Urothelium cell line (cell line): ENCODE data around the gene SDR42E2.
A peak's percentile ranks its signal among the peaks of the same experiment; 100 is the strongest.
"Not testable (repeated sequence)": the region's sequence is repeated elsewhere in the genome, so short reads cannot be mapped to it uniquely, and the experiment has no call there.

Source experiments
- DNase-seq: peaks from one replicate; pipeline ENCODE4 v3.0.0; 2011; ENCODE audit warnings: low spot score, mixed read lengths
- FAIRE-seq: peaks from 2 replicates; lab custom pipeline; 2011; peaks lifted over from hg19 to GRCh38; lab: Jason Lieb, UNC

The SDR42E2 gene

GRCh38 chr16:22190776-22191531, 28.6 kb downstream of the SDR42E2 start:
- DNase-seq (peak; percentile 87), FAIRE-seq (no peak)

- FAIRE-seq (no peak), DNase-seq (no peak)
Measured at GRCh38 chr16:22191532-22192260, 29.4 kb downstream of the SDR42E2 start.

- FAIRE-seq, result no peak
Measured at GRCh38 chr16:22192261-22193062, 30.2 kb downstream of the SDR42E2 start.

GRCh38 chr16:22193063-22193411, 30.7 kb downstream of the SDR42E2 start:
- DNase-seq, result no peak
- no peak for FAIRE-seq

More at GRCh38 chr16:22192261-22193062, 30.2 kb downstream of the SDR42E2 start:
- DNase-seq, result no peak

GRCh38 chr16:22194707-22195444, 32.6 kb downstream of the SDR42E2 start:
- no peak for FAIRE-seq
- no peak for DNase-seq

GRCh38 chr16:22195445-22195694, 33.1 kb downstream of the SDR42E2 start:
- DNase-seq, result no peak
- no peak for FAIRE-seq

GRCh38 chr16:22195695-22196558, 33.6 kb downstream of the SDR42E2 start:
- FAIRE-seq (no peak), DNase-seq (peak; percentile 62)

GRCh38 chr16:22196559-22197168, 34.4 kb downstream of the SDR42E2 start:
- DNase-seq, FAIRE-seq: not testable (repeated sequence)

GRCh38 chr16:22198547-22199293, 36.4 kb downstream of the SDR42E2 start:
- DNase-seq, result no peak
- FAIRE-seq, result no peak

- FAIRE-seq (no peak), DNase-seq (no peak)
Measured at GRCh38 chr16:22202261-22202637, 39.9 kb downstream of the SDR42E2 start.

GRCh38 chr16:22203091-22203490, 40.8 kb downstream of the SDR42E2 start:
- FAIRE-seq (no peak), DNase-seq (no peak)

GRCh38 chr16:22204091-22204655, 41.9 kb downstream of the SDR42E2 start:
- DNase-seq (no peak), FAIRE-seq (no peak)

GRCh38 chr16:22205577-22206012, 43.3 kb downstream of the SDR42E2 start:
- no peak for FAIRE-seq

GRCh38 chr16:22206013-22206841, 43.9 kb downstream of the SDR42E2 start, which contains the start of gene EEF2K:
TSS of gene EEF2K (plus strand) at chr16:22206278. CDS start at chr16:22225730, 19,452 bp downstream.
- DNase-seq, result peak; percentile 92
- FAIRE-seq, result no peak

More at GRCh38 chr16:22205577-22206012, 43.3 kb downstream of the SDR42E2 start:
- DNase-seq, result no peak

GRCh38 chr16:22206842-22207714, 44.8 kb downstream of the SDR42E2 start:
- FAIRE-seq, result no peak
- peak; percentile 46 for DNase-seq

GRCh38 chr16:22207715-22208360, 45.5 kb downstream of the SDR42E2 start:
- FAIRE-seq (no peak), DNase-seq (no peak)
